ENCODE measurements around the gene ZNF70. TPM values are rescaled to one million over a fixed set of nuclear protein-coding genes. Genes with fewer than 3 reads are reported as not detected.

ZNF70 gene
- total and polyA plus RNA-seq, 2 of the 4 experiments (the other 2 are of a cell fraction) = 2.3 to 4.3 TPM

- dilution Hi-C loops (cut with HindIII; ENCODE audit: low sequenced_read_pairs, unreplicated experiment) = no loop called here
These were observed 42.4 kb upstream of the ZNF70 start for GRCh38 chr22:23793326-23793725.

More at GRCh38 chr22:23793326-23793725, 42.4 kb upstream of the ZNF70 start:
- no peak overlapping the region for H3K4me2 ChIP-seq (ENCODE audit: low read depth, low read length)
- H3K18ac ChIP-seq (ENCODE audit: low read depth, low read length) = no peak overlapping the region
- no peak overlapping the region for H2BK120ac ChIP-seq (ENCODE audit: low read depth, low read length)
- TF ChIP-seq MAZ (IDR thresholded peaks at IDR 0.05; ENCODE audit: borderline replicate concordance, low read depth, low read length) (no peak), RCOR1 (IDR thresholded peaks at IDR 0.05; ENCODE audit: insufficient replicate concordance, low read length) (no peak), MAFK (IDR thresholded peaks at IDR 0.05; ENCODE audit: low read depth, low read length) (no peak)
- DNase-seq (no peak), ATAC-seq (ENCODE audit: low read depth) (no peak)
- intact Hi-C loops (cut with micrococcal nuclease) (no loop called here), in situ Hi-C loops (cut with MboI; ENCODE audit: low sequenced_read_pairs) (no loop called here)
- no peaks in the 10 kb centered on the region for H3K9me3 ChIP-seq (ENCODE audit: control insufficient read depth, insufficient read depth, low read length)
- CTCF ChIA-PET = no interaction called here
- peaks cover 40 to 62% of the 10 kb centered on the region in 2 experiments for H3K79me1 ChIP-seq (ENCODE audit: low read depth in 1 of 2, low read length in 2 of 2)
- H2BK15ac ChIP-seq (ENCODE audit: low read depth, low read length) = no peak overlapping the region
- peak overlapping the region; percentile 26 for H2AK9ac ChIP-seq (replicated peaks; ENCODE audit: low read depth, low read length, poor library complexity)
- H4K20me1 ChIP-seq (ENCODE audit: insufficient read depth, low read length) = peaks cover 51% of the 10 kb centered on the region
- no peak overlapping the region for H4K91ac ChIP-seq (ENCODE audit: insufficient read depth, low read depth, low read length)
- no TSS peak for BruUV-seq (replicated peaks)
- peaks cover 10% of the 10 kb centered on the region for H3K4me1 ChIP-seq (ENCODE audit: control insufficient read depth, insufficient read depth, low read length)
- H2BK20ac ChIP-seq (ENCODE audit: low read depth, low read length) = no peak overlapping the region
- no peak overlapping the region for H2AFZ ChIP-seq (replicated peaks; ENCODE audit: low read length, poor library complexity)
- no peak overlapping the region for H4K5ac ChIP-seq (ENCODE audit: low read depth, low read length)
- H2AK5ac ChIP-seq (ENCODE audit: low read depth, low read length) = no peak overlapping the region
- no peak overlapping the region for H3K4me3 ChIP-seq (ENCODE audit: insufficient read depth, low read depth, low read length)
- H3K14ac ChIP-seq (replicated peaks; ENCODE audit: low read depth, low read length) = no peak overlapping the region
- no peak overlapping the region for H3K9ac ChIP-seq (ENCODE audit: low read depth, low read length)
- no peaks in the 10 kb centered on the region for H3K27me3 ChIP-seq (ENCODE audit: control insufficient read depth, insufficient read depth, low read length)
- H3K4ac ChIP-seq (ENCODE audit: low read depth, low read length) = no peak overlapping the region
- peaks cover 51% of the 10 kb centered on the region for H3K36me3 ChIP-seq (ENCODE audit: control insufficient read depth, insufficient read depth, low read length)
- H3K56ac ChIP-seq (ENCODE audit: extremely low read depth, insufficient read depth, low read length) = no peak overlapping the region
- H2BK5ac ChIP-seq (ENCODE audit: low read depth, low read length, poor library complexity, severe bottlenecking) = no peak overlapping the region
- H3K9me1 ChIP-seq (ENCODE audit: insufficient read depth, low read length) = peaks cover 12% of the 10 kb centered on the region; the same call in 1 of the 2 replicates
- H4K8ac ChIP-seq (ENCODE audit: low read depth in 2 of 2, low read length in 2 of 2) = no peak overlapping the region
- H3K27ac ChIP-seq (ENCODE audit: insufficient read depth, low read length) = no peak overlapping the region
- POLR2A ChIA-PET (ENCODE audit: unreplicated experiment) = no interaction called here
- no peak overlapping the region for H3K23ac ChIP-seq (ENCODE audit: low read depth, low read length)
- WGBS, 2 experiments (ENCODE audit: extremely low coverage in 2 of 2, insufficient read length in 1 of 2) = 98% methylated on average over 4 of the region's 8 CpGs; no CpG with 5 or more reads in 1 of the 2 experiments

All from IMR-90 (cell line).